ENCODE data around the gene RAB40A. TPM values are rescaled to one million over a fixed set of nuclear protein-coding genes. Genes with fewer than 3 reads are reported as not detected.

Gene RAB40A
- total RNA-seq, 4 donors from 2014 or later = 0.13 to 0.84 (median 0.38) TPM

DNA sequence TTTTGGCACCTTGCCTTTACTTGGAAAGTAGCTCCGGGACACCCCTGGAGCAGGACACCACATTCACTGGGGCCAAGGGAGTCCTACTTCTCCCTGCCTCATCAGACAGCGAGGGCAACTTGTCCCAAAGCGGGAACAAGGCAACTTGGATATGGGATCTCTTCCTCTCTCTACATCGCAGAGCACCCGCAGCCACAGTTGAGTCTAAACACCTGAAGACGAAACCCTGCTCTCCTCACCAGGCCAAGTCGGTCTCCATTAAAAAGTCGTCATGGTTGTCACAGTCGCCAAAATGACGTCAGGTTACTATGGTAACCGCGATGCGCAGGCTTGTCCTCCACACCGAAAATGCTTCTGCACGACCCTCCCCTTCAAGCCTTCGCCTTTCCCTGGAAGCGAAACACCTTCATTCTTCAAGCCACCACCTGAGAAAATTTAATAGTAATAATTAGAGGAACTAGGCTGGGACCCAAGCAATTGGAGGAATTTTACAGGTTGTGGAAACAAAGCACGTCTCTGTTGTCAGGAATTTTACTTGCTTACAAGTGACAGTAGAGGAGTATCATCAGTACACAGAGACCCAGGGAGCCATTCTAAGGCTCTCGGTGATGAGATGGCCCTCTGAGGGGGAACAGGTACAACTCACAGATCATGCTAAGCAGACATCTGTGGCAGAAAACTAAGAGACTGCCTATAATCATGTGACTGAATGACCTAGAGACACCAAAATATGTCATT is 35.6 kb upstream of the RAB40A start:
- TF ChIP-seq, protein P1, sequence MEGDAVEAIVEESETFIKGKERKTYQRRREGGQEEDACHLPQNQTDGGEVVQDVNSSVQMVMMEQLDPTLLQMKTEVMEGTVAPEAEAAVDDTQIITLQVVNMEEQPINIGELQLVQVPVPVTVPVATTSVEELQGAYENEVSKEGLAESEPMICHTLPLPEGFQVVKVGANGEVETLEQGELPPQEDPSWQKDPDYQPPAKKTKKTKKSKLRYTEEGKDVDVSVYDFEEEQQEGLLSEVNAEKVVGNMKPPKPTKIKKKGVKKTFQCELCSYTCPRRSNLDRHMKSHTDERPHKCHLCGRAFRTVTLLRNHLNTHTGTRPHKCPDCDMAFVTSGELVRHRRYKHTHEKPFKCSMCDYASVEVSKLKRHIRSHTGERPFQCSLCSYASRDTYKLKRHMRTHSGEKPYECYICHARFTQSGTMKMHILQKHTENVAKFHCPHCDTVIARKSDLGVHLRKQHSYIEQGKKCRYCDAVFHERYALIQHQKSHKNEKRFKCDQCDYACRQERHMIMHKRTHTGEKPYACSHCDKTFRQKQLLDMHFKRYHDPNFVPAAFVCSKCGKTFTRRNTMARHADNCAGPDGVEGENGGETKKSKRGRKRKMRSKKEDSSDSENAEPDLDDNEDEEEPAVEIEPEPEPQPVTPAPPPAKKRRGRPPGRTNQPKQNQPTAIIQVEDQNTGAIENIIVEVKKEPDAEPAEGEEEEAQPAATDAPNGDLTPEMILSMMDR (IDR thresholded peaks at IDR 0.05) = no peak
- TF ChIP-seq POLR2A (IDR thresholded peaks at IDR 0.05) = no peak
- WGBS, 2 donors = 5 to 30% methylated on average over 17 to 19 of the region's 19 CpGs
- intact Hi-C loops (cut with DNase I; ENCODE audit: low total_unique reads) = no loop called here
- no peak overlapping the region for H3K4me3 ChIP-seq (ENCODE audit: low read depth, poor library complexity, severe bottlenecking)
- DNase-seq (ENCODE audit: low spot score in 2 of 2) = no peak

DNA sequence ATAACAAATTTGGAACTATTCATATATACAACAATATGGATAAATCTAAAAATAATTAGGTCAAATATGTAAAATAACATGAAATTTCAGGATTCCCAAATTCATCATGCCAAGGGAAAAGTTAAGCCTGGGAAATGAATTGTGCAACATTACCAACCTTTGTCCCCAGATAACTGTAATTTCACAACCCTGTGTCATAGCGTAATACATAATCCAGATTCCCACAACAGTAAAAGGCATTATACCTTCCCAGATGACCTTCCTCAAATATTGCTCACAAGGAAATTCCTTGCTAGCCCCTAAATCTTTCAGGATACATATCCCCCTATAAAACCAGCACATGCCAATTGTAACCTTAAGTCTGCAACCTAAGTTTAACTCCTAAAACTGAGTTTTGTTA is 32.9 kb upstream of the RAB40A start:
- intact Hi-C loops (cut with DNase I; ENCODE audit: low total_unique reads) = no loop called here
- TF ChIP-seq, protein P1 (IDR thresholded peaks at IDR 0.05) = no peak
- no peak for TF ChIP-seq POLR2A (IDR thresholded peaks at IDR 0.05)
- DNase-seq (ENCODE audit: low spot score in 2 of 2) = no peak
- no peak overlapping the region for H3K4me3 ChIP-seq (ENCODE audit: low read depth, poor library complexity, severe bottlenecking)
- 76 to 84% methylated on average over 1 of the region's 1 CpG for WGBS, 2 donors

DNA sequence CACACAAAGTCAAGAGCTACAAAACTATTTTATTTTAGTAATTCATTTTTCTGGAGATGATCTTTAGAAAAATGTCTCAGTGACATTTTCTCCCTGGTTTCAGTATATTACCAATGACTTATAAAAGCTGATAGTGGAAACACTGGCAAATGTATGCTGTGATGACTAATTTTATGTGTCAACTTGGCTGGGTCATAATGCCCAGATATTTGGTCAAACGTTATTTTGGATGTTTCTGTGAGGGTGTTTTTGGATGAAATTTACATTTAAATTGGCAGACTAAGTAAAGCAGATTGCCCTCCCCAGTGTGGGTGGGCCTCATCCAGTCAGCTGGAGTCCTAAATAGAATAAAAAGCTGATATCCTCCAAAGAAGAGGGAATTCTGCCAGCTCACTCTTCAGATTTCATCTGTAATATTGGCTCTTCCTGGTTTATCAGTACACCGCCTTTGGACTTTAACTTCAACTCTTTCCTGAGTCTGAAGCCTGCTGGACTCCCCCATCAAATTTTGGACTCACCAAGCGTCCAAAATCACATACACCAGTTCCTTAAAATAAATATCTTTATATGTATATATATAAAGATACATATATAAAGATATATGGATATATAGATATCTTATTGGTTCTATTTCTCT is 31.2 kb upstream of the RAB40A start:
- intact Hi-C loops (cut with DNase I; ENCODE audit: low total_unique reads) = no loop called here
- no peak for TF ChIP-seq POLR2A (IDR thresholded peaks at IDR 0.05)
- TF ChIP-seq, protein P1 (IDR thresholded peaks at IDR 0.05) = no peak
- no peak overlapping the region for H3K4me3 ChIP-seq (ENCODE audit: low read depth, poor library complexity, severe bottlenecking)
- no peak for DNase-seq (ENCODE audit: low spot score in 2 of 2)
- 42 to 51% methylated on average over 3 of the region's 3 CpGs for WGBS, 2 donors

DNA sequence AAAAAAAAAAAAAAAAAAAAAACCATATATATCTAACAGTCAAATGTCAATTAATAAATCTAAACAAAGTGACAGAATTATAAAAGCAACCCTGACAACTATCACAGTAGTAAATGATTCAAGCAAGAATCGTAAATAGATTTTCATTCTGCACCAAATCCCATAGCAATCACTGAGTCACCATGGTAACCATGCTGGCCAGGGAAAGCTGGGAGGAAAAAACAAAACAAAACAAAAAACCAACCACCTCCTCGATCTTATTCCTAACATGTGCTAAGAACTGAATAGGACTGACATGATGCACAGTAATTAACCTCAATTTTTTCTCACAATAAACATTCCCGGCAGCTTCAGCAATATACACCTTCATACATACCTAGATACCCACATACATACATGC is 30.6 kb upstream of the RAB40A start:
- DNase-seq (ENCODE audit: low spot score in 2 of 2) = no peak
- TF ChIP-seq, protein P1 (IDR thresholded peaks at IDR 0.05) = no peak
- no peak for TF ChIP-seq POLR2A (IDR thresholded peaks at IDR 0.05)
- 59 to 67% methylated on average over 3 of the region's 3 CpGs for WGBS, 2 donors
- intact Hi-C loops (cut with DNase I; ENCODE audit: low total_unique reads) = no loop called here
- H3K4me3 ChIP-seq (ENCODE audit: low read depth, poor library complexity, severe bottlenecking) = no peak overlapping the region

DNA sequence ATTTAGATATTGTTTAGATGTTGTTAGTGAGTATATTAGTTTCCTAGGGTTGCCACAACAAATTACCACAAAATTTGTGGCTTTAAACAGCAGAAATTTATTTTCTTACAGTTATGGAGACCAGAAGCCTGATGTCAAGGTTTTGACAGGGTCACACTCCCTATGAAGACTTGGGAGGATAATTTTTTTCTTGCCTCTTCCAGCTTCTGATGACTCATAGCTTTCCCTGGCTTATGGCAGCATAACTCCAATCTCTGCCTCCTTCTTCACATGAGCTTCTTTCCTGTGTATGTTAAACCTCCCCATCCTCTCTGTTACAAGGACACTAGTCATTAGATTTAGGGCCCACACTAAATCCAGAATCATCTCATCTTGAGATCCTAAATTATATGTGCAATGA is 20.9 kb upstream of the RAB40A start:
- TF ChIP-seq, protein P1 (IDR thresholded peaks at IDR 0.05) = no peak
- no peak for TF ChIP-seq POLR2A (IDR thresholded peaks at IDR 0.05)
- no peak for DNase-seq (ENCODE audit: low spot score in 2 of 2)
- no peak overlapping the region for H3K4me3 ChIP-seq (ENCODE audit: low read depth, poor library complexity, severe bottlenecking)
- intact Hi-C loops (cut with DNase I; ENCODE audit: low total_unique reads) = no loop called here

Data from lower leg skin (tissue), 4 donors.